Measurements from ENCODE around the gene CRYBG1.

GRCh38 chr6:106413722-106414121 is 53.2 kb downstream of the CRYBG1 start:
- TF ChIP-seq CTCF (IDR thresholded peaks at IDR 0.05; ENCODE audit: low read length) (no peak), EZH2phosphoT487 (IDR thresholded peaks at IDR 0.05; ENCODE audit: low read length) (no peak), EZH2 (optimal IDR thresholded peaks at IDR 0.05; ENCODE audit: low read depth, low read length) (no peak)
